Endodermal cell (in vitro differentiated cells): ENCODE results near the gene USP6NL. TPM values are rescaled to one million over a fixed set of nuclear protein-coding genes. Genes with fewer than 3 reads are reported as not detected.

Experiments used
- DNase-seq: peaks from one replicate; pipeline ENCODE4 v3.0.0-alpha.2; 2017
- H3K27ac ChIP-seq: 2 replicates; pipeline ENCODE4 v1.5.1; 2013; ENCODE audit warnings: mild to moderate bottlenecking, low read depth, low read length, moderate library complexity
- H3K27me3 ChIP-seq: 2 replicates; pipeline ENCODE4 v1.6.1; 2013; ENCODE audit warnings: mild to moderate bottlenecking, low read length, moderate library complexity; ENCODE audit not compliant: insufficient read depth, control insufficient read depth, poor library complexity, severe bottlenecking
- H3K36me3 ChIP-seq: 2 replicates; pipeline ENCODE4 v1.7.0; 2013; ENCODE audit warnings: mild to moderate bottlenecking, low read length, moderate library complexity; ENCODE audit not compliant: control insufficient read depth, insufficient read depth
- H3K4me1 ChIP-seq: one replicate; pipeline ENCODE4 v1.7.0; 2013; ENCODE audit warnings: low read length; ENCODE audit not compliant: control insufficient read depth, insufficient read depth
- H3K4me3 ChIP-seq: 2 replicates; pipeline ENCODE4 v1.5.1; 2013; ENCODE audit warnings: mild to moderate bottlenecking, low read length, moderate library complexity
- H3K9ac ChIP-seq: 2 replicates; pipeline ENCODE4 v1.6.1; 2013; ENCODE audit warnings: mild to moderate bottlenecking, low read length, moderate library complexity; ENCODE audit not compliant: poor library complexity, severe bottlenecking; ENCODE audit errors: extremely low read depth
- H3K9me3 ChIP-seq: 2 replicates; pipeline ENCODE4 v1.6.1; 2013; ENCODE audit warnings: mild to moderate bottlenecking, low read length, moderate library complexity; ENCODE audit not compliant: control insufficient read depth
- H3K27ac Mint-ChIP-seq: 2 replicates; pipeline ENCODE4 v1.8.0; 2020; ENCODE audit warnings: mixed read lengths
- H3K27me3 Mint-ChIP-seq: 2 replicates; pipeline ENCODE4 v1.8.0; 2021; ENCODE audit warnings: mild to moderate bottlenecking, mixed read lengths; ENCODE audit not compliant: insufficient read depth
- H3K36me3 Mint-ChIP-seq: 2 replicates; pipeline ENCODE4 v1.8.0; 2020; ENCODE audit warnings: low read depth, mixed read lengths
- H3K4me1 Mint-ChIP-seq: 2 replicates; pipeline ENCODE4 v1.8.0; 2020; ENCODE audit warnings: mixed read lengths
- H3K4me3 Mint-ChIP-seq: 2 replicates; pipeline ENCODE4 v1.8.0; 2020; ENCODE audit warnings: mild to moderate bottlenecking, moderate library complexity, mixed read lengths
- H3K9me3 Mint-ChIP-seq: 2 replicates; pipeline ENCODE4 v1.8.0; 2020; ENCODE audit warnings: mild to moderate bottlenecking, mixed read lengths
- CTCF ChIP-seq: fragments of 200-600 bp; sonication (generic); conservative IDR thresholded peaks from 2 replicates; pipeline ENCODE4 v1.5.0; 2021; ENCODE audit warnings: antibody characterized with exemption, mild to moderate bottlenecking
- WGBS, 2 experiments: methylation state at CpG; one replicate each; pipeline versions ENCODE4 v1.1.5 to v1.1.7; 2013; ENCODE audit warnings: missing lambda C conversion rate in 2 of 2, mixed read lengths in 1 of 2; ENCODE audit not compliant: insufficient coverage in 1 of 2, insufficient read length in 1 of 2; 5-methylcytosine and 5-hydroxymethylcytosine counted together
- total RNA-seq, 2 donors: library from RNA; stranded (reverse); fragmentation: NEBNext Ultra II Directional in 1 of 2; extraction: Animal tissue kit (Norgen Biotek cat#: 25700) in 1 of 2; gene quantifications; 2 replicates in 1 of 2; 3 replicates in 1 of 2; pipeline ENCODE4 v1.2.1, GENCODE V29; 2021

The USP6NL gene
- total RNA-seq, 2 donors from 2014 or later: 20.6 to 22.9 TPM

GRCh38 chr10:11570751-11571150 is 40.7 kb downstream of the USP6NL start:
- no peak for DNase-seq
- no peak overlapping the region for H3K27ac ChIP-seq
- Mint-ChIP-seq H3K27ac (no peak overlapping the region), H3K4me3 (no peak overlapping the region), H3K4me1 (peaks cover 27% of the 10 kb centered on the region), H3K9me3 (no peaks in the 10 kb centered on the region), H3K36me3 (peaks cover 2% of the 10 kb centered on the region), H3K27me3 (no peaks in the 10 kb centered on the region)
- WGBS, 2 experiments: 87 to 89% methylated on average over 4 to 5 of the region's 5 CpGs
- H3K9me3 ChIP-seq: no peaks in the 10 kb centered on the region
- no peak for TF ChIP-seq CTCF
- H3K36me3 ChIP-seq: no peaks in the 10 kb centered on the region
- peaks cover 7% of the 10 kb centered on the region for H3K4me1 ChIP-seq
- no peak overlapping the region for H3K9ac ChIP-seq
- no peak overlapping the region for H3K4me3 ChIP-seq
- no peaks in the 10 kb centered on the region for H3K27me3 ChIP-seq

- H3K4me3 Mint-ChIP-seq: no peak overlapping the region
- H3K9me3 ChIP-seq: no peaks in the 10 kb centered on the region
- H3K27me3 Mint-ChIP-seq: no peaks in the 10 kb centered on the region
- H3K4me1 ChIP-seq: peaks cover 7% of the 10 kb centered on the region
- H3K36me3 ChIP-seq: no peaks in the 10 kb centered on the region
- no peak overlapping the region for H3K27ac Mint-ChIP-seq
- no peak overlapping the region for H3K27ac ChIP-seq
- no peak for TF ChIP-seq CTCF
- peaks cover 2% of the 10 kb centered on the region for H3K36me3 Mint-ChIP-seq
- no peaks in the 10 kb centered on the region for H3K9me3 Mint-ChIP-seq
- H3K4me1 Mint-ChIP-seq: peaks cover 25% of the 10 kb centered on the region
- no peaks in the 10 kb centered on the region for H3K27me3 ChIP-seq
- no peak overlapping the region for H3K4me3 ChIP-seq
- no peak overlapping the region for H3K9ac ChIP-seq
- no peak for DNase-seq
- 90 to 97% methylated on average over 6 of the region's 6 CpGs for WGBS, 2 experiments
Measured at GRCh38 chr10:11569471-11569870, 42.0 kb downstream of the USP6NL start.

GRCh38 chr10:11568578-11568977 is 42.9 kb downstream of the USP6NL start:
- H3K4me3 ChIP-seq: no peak overlapping the region
- H3K36me3 Mint-ChIP-seq: peaks cover 2% of the 10 kb centered on the region
- no peak overlapping the region for H3K27ac ChIP-seq
- H3K9me3 ChIP-seq: no peaks in the 10 kb centered on the region
- no peaks in the 10 kb centered on the region for H3K36me3 ChIP-seq
- DNase-seq: no peak
- H3K27me3 Mint-ChIP-seq: no peaks in the 10 kb centered on the region
- H3K9ac ChIP-seq: no peak overlapping the region
- H3K4me3 Mint-ChIP-seq: no peak overlapping the region
- H3K4me1 Mint-ChIP-seq: peaks cover 24% of the 10 kb centered on the region
- peaks cover 7% of the 10 kb centered on the region for H3K4me1 ChIP-seq
- no peaks in the 10 kb centered on the region for H3K9me3 Mint-ChIP-seq
- no peaks in the 10 kb centered on the region for H3K27me3 ChIP-seq
- no peak for TF ChIP-seq CTCF
- no peak overlapping the region for H3K27ac Mint-ChIP-seq
- WGBS, 2 experiments: 88% methylated on average over 1 of the region's 1 CpG; no CpG with 5 or more reads in 1 of the 2 experiments
